Measurements from ENCODE around the gene CPM. TPM values are rescaled to one million over a fixed set of nuclear protein-coding genes. Genes with fewer than 3 reads are reported as not detected.
"Not testable (repeated sequence)": the region's sequence is repeated elsewhere in the genome, so short reads cannot be mapped to it uniquely, and the experiment has no call there.

Gene CPM
- total RNA-seq, 1 donor from 2014 or later, result 6.6 TPM

DNA sequence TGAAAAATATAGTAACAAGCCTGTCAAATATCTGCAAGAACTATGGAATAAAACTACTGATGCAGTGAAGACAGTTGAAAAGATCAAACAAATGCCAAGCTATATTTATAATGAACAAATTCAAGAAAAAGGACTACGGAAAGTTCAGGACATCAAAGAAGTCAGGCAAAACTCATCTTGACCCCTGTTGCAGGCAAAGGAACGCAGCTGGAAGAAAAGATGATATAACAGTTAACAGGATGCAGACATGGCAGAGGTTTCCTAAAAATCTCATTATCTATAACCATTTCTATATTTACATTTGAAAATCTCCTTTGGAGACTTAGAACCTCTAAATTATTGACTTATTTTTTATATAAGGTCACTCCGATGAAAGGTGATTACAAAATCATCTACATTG lies 90.8 kb downstream of the CPM start:
- intact Hi-C loops (cut with micrococcal nuclease), result no loop called here
- ATAC-seq, result no peak

GRCh38 chr12:68841717-68842116 lies 91.3 kb downstream of the CPM start:
- DNase-seq, result no peak
- ATAC-seq, result no peak
- intact Hi-C loops (cut with micrococcal nuclease), result no loop called here

More for the DNA sequence above, 90.8 kb downstream of the CPM start:
- no peak for DNase-seq

DNA sequence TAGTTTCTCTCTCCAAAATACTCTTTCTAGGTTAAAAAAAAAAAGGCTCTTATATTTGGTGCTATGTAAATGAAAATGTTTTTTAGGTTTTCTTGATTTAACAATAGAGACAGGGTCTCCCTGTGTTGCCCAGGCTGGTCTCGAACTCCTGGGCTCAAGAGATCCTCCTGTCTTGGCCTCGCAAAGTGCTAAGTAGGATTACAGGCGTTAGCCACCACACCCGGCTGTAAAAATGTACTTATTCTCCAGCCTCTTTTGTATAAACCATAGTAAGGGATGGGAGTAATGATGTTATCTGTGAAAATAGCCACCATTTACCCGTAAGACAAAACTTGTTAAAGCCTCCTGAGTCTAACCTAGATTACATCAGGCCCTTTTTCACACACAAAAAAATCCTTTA lies 91.8 kb downstream of the CPM start:
- DNase-seq; ATAC-seq; intact Hi-C loops (cut with micrococcal nuclease): not testable (repeated sequence)

DNA sequence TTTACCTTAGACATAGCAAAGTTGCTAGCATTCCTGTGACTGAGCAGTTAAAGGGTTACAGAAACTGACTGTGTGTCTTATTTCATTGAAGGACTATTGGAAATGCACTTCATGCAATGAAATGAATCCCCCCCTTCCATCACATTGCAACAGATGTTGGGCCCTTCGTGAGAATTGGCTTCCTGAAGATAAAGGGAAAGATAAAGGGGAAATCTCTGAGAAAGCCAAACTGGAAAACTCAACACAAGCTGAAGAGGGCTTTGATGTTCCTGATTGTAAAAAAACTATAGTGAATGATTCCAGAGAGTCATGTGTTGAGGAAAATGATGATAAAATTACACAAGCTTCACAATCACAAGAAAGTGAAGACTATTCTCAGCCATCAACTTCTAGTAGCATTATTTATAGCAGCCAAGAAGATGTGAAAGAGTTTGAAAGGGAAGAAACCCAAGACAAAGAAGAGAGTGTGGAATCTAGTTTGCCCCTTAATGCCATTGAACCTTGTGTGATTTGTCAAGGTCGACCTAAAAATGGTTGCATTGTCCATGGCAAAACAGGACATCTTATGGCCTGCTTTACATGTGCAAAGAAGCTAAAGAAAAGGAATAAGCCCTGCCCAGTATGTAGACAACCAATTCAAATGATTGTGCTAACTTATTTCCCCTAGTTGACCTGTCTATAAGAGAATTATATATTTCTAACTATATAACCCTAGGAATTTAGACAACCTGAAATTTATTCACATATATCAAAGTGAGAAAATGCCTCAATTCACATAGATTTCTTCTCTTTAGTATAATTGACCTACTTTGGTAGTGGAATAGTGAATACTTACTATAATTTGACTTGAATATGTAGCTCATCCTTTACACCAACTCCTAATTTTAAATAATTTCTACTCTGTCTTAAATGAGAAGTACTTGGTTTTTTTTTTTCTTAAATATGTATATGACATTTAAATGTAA lies 93.5 kb downstream of the CPM start:
- no peak for ATAC-seq
- no peak for DNase-seq
- intact Hi-C loops (cut with micrococcal nuclease), result no loop called here

- intact Hi-C loops (cut with micrococcal nuclease), result no loop called here
- ATAC-seq (no peak), DNase-seq (no peak)
Measured at GRCh38 chr12:68838046-68838886, 94.7 kb downstream of the CPM start.

DNA sequence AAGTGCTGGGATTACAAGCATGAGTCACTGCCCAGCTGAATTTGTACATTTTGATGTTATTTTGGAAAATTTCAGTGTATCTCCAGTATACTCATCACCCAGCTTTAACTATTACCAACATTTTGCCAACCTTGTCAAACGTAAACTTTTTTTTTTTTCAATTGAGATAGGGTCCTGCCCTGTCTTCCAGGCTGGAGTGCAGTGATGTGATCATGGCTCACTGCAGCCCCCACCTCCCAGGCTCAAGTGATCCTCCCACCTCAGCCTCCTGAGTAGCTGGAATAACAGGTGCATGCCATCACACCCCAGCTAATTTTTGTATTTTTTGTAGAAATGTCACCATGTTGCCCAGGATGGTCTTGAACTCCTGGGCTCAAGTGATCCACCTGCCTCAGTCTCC lies 95.8 kb downstream of the CPM start:
- ATAC-seq, result no peak
- no peak for DNase-seq
- intact Hi-C loops (cut with micrococcal nuclease), result no loop called here

DNA sequence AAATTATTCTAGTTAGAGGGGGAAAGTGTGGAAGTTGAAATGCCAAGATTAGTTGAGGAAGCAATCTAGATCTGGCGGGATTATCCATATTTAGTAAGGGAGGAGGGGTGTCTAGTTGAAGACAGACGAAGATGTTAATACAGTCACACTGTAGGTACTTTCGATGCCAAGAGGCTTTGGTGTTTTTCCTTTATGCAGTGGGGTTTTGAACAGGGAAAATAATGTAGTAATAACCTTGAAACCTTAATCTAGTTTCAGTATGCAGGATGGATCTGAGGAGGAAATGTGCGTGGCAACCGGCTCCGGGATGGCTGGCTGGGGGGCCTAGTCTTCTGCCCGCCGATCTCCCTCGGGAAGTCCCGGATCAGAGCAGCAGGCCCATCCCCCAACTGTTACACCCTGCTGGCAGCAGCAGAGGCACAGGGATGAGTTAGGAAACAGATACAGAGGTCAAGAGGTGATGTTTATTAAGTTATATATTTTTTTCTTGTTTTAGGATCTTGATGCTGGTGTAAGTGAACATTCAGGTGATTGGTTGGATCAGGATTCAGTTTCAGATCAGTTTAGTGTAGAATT lies 97.5 kb downstream of the CPM start:
- DNase-seq (peak; percentile 41), ATAC-seq (no peak)
- intact Hi-C loops (cut with micrococcal nuclease), result no loop called here

DNA sequence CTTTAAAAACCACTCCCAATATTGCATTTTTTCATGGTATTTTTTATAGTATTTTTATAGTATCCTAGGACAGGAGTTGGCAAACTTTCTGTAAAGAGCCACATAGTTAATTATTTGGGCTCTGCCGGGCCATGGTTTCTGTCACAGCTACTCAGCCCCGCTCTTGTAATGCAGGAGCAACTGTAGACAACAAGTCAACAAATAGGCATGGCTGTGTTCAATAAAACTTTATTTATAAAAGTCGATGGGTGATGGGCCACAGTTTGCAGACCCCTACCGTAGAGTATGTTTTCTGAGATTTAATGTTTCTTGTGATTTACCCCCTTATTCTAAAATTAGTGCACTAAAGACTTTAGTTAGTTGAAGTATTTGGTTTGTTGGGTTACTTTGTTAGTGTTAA lies 99.5 kb downstream of the CPM start:
- DNase-seq, result no peak
- intact Hi-C loops (cut with micrococcal nuclease), result no loop called here
- no peak for ATAC-seq

DNA sequence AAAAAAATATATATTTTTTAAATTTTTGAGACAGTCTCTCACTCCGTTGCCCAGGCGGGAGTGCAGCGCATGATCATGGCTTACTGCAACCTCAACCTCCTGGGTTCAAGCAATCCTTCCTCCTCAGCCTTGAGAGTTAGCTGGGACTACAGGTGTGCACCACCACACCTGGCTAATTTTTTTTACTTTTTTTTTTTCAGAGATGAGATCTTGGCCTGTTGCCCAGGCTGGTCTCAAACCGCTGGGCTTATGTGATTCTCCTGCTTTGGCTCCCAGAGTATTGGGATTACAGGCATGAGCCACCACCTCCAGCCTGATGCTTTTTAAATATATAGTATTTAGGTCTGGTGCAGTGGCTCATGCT lies 100.5 kb downstream of the CPM start:
- no peak for DNase-seq
- no peak for ATAC-seq
- intact Hi-C loops (cut with micrococcal nuclease), result no loop called here

DNA sequence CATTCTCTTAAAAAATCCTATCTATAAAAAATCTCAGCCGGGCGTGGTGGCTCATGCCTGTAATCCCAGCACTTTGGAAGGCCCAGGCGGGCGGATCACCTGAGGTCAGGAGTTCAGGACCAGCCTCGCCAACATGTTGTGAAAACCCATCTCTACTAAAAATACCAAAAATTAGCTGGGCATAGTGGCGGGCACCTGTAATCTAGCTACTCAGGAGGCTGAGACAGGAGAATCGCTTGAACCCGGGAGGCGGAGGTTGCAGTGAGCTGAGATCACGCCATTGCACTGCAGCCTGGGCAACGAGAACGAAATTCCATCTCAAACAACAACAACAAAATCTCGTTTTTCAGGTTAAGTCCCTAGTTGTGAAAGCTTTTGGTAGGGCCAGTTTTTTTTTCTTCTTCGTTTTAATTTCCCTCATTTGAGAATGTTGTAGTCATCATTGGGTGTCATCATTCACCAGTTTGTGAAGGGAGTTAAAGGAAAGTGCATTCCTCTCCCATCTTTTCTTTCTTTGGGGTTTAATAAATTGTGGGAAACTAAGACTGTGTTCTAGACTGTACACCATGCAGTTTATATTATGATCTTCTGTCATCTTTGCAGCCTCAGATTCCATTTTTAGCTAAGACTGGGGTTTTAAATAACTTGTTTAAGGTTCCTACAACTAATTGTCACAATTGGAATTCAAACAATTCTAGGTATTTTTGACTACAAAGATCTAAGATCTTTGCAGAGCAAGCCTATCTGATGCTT lies 101.0 kb downstream of the CPM start:
- intact Hi-C loops (cut with micrococcal nuclease), result no loop called here
- ATAC-seq, result no peak
- DNase-seq, result no peak

- ATAC-seq (no peak), DNase-seq (no peak)
- intact Hi-C loops (cut with micrococcal nuclease), result no loop called here
Measured at GRCh38 chr12:68831272-68831671, 101.7 kb downstream of the CPM start.

- intact Hi-C loops (cut with micrococcal nuclease), result no loop called here
- DNase-seq (no peak), ATAC-seq (no peak)
Measured at GRCh38 chr12:68828672-68829068, 104.3 kb downstream of the CPM start.

DNA sequence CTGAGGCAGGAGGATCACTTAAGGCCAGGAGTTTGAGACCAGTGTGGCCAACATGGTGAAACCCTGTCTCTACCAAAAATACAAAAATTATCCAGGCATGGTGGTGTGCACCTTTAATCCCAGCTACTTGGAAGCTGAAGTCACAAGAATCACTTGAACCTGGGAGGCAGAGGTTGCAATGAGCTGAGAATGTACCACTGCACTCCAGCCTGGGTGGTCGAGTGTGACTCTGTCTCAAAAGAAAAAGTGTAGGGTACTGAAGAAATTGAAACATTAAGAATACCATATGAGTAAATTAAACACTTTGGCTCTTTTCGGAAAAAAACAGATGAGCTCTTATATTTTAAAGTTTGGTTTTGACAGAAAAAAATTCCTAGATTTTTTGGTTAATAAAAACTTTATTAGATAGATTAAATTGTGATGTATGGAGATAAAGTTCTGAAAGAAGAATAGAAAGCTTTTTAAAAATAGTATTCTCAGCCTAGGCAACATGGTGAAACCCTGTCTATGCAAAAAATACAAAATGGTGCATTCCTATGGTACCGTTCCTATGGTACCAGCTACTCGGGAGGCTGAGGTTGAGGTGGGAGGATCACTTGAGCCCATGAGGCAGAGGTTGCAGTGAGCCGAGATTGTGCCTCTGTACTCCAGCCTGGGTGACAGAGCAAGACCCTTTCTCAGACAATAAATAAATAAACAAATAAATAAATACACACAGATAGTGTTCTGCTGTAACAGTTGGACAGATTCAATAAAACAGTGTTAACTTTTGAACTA lies 104.9 kb downstream of the CPM start:
- ATAC-seq (no peak), DNase-seq (no peak)
- intact Hi-C loops (cut with micrococcal nuclease), result no loop called here

DNA sequence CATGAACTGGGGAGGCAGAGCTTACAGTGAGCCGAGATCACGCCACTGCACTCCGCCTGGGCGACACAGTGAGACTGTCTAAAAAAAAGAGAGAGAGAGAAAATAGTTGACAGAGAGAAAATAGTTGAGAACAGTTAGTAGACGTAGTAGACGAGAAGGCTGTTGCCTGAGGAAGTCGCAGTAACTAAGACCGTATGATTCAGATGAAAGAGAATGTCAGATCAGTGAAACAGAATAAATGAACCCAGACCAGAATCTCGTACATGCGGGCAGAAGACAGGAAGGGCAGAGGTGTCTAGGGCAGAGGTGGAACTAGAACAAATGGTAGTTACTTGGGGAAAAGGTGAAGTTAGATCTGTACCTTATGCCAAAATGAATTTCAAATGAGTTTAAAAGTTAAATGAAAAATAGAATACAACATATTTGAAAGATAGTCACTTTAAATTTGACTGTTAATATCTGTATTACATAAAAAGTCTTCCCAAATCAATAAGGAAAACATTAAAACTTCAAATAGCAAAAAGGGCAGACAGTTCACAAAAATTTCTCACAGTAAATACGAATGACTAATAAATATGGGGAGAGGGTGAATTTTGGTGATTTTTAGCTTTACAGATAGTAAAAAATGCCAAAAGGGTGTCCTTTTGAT lies 107.3 kb downstream of the CPM start:
- no peak for DNase-seq
- intact Hi-C loops (cut with micrococcal nuclease), result no loop called here
- ATAC-seq, result no peak

- intact Hi-C loops (cut with micrococcal nuclease), result no loop called here
- no peak for DNase-seq
- no peak for ATAC-seq
Measured at GRCh38 chr12:68824597-68825250, 108.2 kb downstream of the CPM start.

DNA sequence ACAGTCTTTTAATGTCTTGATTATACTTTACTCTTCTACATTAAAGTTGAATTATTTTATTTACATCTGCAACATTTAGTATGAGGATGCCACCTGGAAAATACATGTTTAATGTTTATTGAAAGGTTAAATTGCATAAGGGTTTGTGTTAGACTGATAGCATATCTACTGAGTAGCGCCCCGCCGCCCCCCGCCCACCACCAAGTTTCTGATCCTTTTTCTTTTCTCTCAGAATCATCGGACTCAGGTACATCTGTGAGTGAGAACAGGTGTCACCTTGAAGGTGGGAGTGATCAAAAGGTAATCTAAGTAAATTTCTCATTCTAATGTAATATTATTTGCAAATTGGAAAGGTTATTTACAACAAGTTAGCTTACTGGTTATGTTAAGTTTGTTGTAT lies 108.8 kb downstream of the CPM start:
- ATAC-seq, result no peak
- DNase-seq, result no peak
- intact Hi-C loops (cut with micrococcal nuclease), result no loop called here

DNA sequence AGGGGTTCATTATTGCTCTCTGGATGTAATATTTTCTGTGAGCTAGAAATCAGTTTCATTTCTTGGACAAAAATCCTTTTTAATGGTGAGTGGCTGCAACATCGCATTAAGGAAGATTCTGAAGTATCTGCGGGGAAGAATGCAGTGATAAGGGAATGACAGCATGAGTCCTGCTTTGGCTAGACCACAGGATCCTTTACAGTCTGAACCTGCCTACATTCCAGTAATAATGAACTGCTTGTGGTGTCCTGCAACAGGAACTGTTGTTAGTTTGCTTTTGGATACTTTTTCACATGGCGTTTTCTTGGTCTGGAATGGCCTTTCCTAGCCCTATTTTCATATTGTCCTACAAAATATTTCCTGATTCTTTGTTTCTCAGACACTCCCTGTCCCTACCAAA lies 109.3 kb downstream of the CPM start:
- intact Hi-C loops (cut with micrococcal nuclease), result no loop called here
- no peak for ATAC-seq
- DNase-seq, result no peak
